GM19238 (cell line): ENCODE data around the gene ST8SIA3.
"Not testable (repeated sequence)": the region's sequence is repeated elsewhere in the genome, so short reads cannot be mapped to it uniquely, and the experiment has no call there.

ENCODE experiments used
- DNase-seq: peaks from one replicate; pipeline ENCODE4 v3.0.0; 2011; ENCODE audit warnings: low spot score; ENCODE audit not compliant: insufficient read length

ST8SIA3 gene

GRCh38 chr18:57364460-57364859, 12.1 kb downstream of the ST8SIA3 start:
- no peak for DNase-seq

DNA sequence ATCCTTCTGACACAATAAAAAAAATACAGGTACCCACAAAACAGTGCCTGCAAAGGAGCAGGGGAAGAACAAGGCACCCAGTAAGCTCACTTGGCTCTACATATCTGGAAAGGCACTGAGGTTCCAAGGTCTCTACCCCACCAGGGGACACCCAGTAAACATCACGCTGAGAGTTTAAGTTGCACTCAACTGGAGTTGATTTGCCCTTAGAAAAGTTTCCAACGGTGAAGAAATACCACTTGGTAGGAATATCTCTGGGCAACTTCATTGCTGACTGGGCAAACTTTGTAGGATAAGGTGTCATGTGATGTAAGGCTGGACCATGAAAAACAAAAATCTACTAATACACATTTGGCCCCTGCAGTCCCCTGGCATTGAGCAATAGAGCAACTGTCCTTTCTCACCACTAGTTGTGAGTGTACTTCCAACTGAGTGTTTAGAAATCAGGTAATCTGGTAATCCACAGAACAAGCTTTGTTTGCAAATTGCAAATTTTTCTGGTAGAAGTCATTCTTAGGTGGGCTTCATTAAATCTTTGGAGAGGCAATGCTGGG, 14.2 kb downstream of the ST8SIA3 start:
- DNase-seq: no peak

DNA sequence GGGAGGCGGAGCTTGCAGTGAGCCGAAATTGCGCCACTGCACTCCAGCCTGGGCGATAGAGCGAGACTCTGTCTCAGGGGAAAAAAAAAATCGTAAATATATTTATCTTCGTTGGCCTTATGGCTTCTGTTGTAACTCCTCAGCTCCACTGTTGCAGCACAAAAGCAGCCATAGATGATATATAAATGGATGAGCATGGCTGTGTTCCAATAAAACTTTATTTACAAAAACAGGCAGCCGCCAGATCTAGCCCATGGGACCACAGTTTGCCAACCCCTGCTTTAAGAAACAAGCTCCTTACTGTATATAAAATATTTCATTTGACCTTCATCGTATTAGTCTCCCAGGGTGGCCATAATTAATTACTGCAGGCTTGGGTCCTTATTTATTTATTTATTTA, 20.1 kb downstream of the ST8SIA3 start:
- DNase-seq: no peak

DNA sequence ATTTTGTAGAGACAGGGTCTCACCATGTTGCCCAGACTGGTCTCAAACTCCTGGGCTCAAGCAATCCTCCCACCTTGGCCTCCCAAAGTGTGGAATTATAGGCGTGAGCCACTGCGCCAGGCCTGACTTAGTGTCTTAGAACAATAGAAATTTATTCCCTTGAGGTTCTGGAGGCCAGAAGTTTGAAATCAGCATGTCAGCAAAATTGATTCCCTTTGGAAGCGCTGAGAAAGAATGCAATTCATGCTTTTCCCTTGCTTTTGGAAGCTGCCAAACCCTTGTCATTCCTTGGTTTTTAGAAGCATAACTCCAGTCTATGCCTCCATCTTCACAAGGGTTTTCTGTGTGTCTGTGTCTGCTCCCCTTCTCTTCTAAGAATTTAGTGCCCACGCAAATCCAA, 20.7 kb downstream of the ST8SIA3 start:
- DNase-seq: no peak

- no peak for DNase-seq
These were observed 24.1 kb downstream of the ST8SIA3 start for GRCh38 chr18:57376503-57376902.

DNA sequence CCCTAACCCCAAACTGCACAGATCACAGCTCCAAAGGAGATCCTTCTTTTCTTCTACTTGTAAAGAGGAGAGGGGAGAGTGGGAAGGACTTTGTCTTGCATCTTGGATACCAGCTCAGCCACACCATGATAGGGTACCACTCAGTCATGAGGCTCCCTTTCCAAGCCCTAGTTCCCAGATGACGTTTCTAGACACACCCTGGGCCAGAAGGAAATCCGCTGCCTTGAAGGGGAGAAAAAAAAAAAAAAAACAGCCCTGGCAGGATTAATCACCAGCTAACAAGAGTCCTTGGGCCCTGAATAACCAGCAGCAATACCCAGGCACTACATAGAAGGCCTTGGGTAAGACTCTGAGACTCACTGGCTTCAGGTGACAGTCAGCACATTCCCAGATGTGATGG, 36.9 kb downstream of the ST8SIA3 start:
- DNase-seq: no peak

DNA sequence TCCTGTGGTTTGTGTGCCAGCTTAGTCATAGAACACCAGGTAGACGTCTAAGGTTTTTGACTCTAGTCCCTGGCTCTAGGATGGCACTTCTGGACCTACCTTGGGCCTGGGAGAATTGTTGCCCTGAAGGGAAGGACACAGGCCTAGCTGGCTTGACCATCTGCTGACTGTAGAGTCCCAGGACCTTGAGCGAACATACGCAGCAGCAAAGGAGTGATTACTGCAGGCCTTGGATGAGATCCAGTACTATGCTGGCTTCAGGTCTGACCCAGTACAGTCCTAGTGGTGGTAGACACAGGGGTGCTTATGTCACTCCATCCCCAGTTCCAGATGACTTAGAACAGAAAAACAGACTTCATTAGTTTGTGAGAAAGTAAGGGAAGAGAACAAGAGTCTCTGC, 37.7 kb downstream of the ST8SIA3 start:
- DNase-seq: no peak

- not testable (repeated sequence) for DNase-seq
These were observed 42.4 kb downstream of the ST8SIA3 start for GRCh38 chr18:57394749-57395148.

DNA sequence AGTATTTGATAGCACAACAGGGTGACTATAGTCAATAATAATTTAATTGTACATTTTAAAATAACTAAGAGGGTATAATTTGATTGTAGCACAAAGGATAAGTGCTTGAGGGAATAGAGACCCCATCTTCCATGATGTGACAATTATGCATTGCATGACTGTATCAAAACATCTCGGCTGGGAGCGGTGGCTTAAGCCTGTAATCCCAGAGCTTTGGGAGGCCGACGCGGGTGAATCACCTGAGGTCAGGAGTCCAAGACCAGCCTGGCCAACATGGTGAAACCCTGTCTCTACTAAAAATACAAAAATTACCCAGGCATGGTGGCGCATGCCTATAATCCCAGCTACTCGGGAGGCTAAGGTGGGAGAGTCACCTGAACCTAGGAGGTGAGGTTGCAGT, 44.5 kb downstream of the ST8SIA3 start:
- DNase-seq: not testable (repeated sequence)

DNA sequence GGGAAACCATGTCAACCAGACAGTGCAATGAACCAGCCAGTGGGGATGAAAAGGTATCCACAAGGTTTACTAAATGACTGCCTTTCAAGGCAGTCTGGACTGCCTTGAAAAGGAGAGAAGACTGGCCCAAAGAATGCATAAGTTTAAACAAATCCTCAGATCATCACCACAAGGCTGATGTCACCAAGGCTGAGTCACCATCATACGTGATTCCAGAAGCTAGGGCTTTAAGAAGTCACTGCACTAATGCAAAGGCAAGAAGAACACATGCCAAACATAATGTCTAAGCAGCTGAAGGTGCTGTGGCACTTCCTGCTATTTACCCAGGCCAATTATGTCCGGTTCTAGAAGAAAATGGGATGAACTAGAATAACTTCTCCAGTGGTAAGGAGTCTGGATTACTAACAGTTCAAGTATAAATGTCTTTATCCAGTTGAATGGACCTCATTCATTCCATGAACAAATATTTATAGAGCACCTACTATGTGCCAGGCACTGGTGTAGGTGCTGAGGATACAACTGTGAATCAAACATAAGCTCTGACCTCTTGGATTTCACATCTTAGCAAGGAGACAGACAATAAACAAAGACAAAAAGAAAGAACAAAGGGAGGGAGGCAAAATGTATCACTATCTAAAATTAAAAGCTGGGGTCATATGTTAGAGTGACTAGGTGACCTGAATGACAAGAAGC, 45.2 kb downstream of the ST8SIA3 start:
- DNase-seq: no peak

DNA sequence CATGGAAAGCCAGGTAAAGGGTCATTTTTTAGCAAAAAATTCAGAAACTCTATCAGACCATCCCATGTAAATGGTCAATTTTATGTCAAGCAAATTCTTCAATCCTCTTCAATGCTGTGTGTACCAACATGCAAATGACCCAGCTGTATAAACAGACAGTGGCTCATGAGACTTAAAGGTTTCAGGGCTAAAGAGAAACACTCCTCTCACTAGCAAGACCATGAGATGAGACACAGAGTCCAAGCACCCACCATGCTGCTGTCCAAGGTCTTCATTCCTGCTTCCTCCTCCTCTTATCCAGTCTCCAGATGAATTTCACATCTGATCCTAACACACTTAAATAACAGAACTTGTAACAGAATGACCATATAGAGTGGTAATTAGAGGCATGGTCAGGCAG, 52.0 kb downstream of the ST8SIA3 start:
- no peak for DNase-seq

DNA sequence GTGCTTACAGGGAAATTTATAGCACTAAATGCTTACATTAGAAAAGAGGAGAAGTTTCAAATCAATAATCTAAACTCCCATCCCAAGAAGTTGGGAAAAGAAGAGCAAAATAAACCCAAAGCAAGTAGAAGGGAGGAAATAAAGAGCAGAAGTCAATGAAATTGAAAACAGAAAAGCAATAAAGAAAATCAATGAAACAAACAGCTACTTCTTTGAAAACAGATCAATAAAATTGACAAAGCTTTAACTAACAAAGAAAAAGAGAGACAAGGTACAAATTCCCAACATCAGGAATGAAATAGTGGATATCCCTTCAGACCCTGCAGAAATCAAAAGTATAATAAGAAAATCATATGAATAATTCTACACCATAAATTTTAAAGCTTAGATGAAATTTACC, 57.3 kb downstream of the ST8SIA3 start:
- DNase-seq: no peak

- no peak for DNase-seq
These were observed 58.4 kb downstream of the ST8SIA3 start for GRCh38 chr18:57410749-57411148.

DNA sequence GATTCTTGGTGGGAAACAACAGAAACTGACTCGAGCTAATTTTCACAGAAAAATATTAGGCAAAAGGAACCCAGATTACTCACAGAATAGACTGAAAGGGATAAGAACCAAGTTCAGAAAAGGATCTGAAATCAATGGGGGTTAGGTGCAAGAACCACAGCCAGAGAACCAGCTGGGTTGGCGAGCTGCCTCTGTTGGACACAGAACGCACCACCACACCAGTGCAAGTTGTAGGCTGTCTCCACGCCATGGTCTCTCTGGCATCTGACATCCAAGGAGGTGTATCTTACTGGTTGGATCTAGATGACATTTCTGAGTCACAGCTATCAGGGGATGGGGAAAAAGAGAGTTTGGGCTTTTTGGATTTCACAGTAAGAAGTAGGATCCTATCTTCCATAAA, 64.2 kb downstream of the ST8SIA3 start:
- no peak for DNase-seq
